ENCODE data around the gene CLDN16.
A peak's percentile ranks its signal among the peaks of the same experiment; 100 is the strongest.

DNA sequence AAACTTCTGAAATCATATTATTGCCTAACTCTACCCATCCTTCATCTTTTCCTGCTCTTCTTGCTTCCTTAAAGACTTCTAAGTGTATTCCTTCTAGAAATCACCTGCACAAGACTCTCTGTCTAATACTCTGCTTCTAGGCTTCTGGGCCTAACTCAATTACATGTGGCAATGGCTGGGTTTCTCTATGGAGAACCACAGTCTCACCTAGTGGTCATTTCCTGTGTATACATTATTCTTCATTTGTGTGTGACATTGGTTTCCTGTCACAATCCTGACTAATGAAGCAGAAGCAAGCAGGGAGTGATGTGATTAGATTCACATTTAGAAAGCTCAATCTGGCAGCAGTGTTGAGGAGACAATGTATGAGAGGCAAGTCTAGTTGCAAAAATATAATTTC is 48.8 kb upstream of the CLDN16 start:
- TF ChIP-seq, protein P1, sequence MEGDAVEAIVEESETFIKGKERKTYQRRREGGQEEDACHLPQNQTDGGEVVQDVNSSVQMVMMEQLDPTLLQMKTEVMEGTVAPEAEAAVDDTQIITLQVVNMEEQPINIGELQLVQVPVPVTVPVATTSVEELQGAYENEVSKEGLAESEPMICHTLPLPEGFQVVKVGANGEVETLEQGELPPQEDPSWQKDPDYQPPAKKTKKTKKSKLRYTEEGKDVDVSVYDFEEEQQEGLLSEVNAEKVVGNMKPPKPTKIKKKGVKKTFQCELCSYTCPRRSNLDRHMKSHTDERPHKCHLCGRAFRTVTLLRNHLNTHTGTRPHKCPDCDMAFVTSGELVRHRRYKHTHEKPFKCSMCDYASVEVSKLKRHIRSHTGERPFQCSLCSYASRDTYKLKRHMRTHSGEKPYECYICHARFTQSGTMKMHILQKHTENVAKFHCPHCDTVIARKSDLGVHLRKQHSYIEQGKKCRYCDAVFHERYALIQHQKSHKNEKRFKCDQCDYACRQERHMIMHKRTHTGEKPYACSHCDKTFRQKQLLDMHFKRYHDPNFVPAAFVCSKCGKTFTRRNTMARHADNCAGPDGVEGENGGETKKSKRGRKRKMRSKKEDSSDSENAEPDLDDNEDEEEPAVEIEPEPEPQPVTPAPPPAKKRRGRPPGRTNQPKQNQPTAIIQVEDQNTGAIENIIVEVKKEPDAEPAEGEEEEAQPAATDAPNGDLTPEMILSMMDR (IDR thresholded peaks at IDR 0.05 in 2 of 3, conservative IDR thresholded peaks at IDR 0.05 in 1 of 3; ENCODE audit: borderline replicate concordance in 1 of 3, insufficient read depth in 1 of 3, low read depth in 2 of 3, low read length in 2 of 3), result peak in 2 of 3 experiments; percentile 25 to 46; a peak in 3 of 6 replicates
- TF ChIP-seq POLR2A (IDR thresholded peaks at IDR 0.05; ENCODE audit: borderline replicate concordance, extremely low read depth, insufficient read depth, insufficient read length) (no peak), YY1 (IDR thresholded peaks at IDR 0.05; ENCODE audit: extremely low read depth, insufficient replicate concordance, low read depth, low read length) (no peak), RAD21 (IDR thresholded peaks at IDR 0.05; ENCODE audit: low read depth) (peak; percentile 27; the same call in 1 of the 2 replicates), SP1 (IDR thresholded peaks at IDR 0.05; ENCODE audit: low read depth) (no peak), EZH2 (IDR thresholded peaks at IDR 0.05) (no peak)
- TF ChIP-seq, protein P2, sequence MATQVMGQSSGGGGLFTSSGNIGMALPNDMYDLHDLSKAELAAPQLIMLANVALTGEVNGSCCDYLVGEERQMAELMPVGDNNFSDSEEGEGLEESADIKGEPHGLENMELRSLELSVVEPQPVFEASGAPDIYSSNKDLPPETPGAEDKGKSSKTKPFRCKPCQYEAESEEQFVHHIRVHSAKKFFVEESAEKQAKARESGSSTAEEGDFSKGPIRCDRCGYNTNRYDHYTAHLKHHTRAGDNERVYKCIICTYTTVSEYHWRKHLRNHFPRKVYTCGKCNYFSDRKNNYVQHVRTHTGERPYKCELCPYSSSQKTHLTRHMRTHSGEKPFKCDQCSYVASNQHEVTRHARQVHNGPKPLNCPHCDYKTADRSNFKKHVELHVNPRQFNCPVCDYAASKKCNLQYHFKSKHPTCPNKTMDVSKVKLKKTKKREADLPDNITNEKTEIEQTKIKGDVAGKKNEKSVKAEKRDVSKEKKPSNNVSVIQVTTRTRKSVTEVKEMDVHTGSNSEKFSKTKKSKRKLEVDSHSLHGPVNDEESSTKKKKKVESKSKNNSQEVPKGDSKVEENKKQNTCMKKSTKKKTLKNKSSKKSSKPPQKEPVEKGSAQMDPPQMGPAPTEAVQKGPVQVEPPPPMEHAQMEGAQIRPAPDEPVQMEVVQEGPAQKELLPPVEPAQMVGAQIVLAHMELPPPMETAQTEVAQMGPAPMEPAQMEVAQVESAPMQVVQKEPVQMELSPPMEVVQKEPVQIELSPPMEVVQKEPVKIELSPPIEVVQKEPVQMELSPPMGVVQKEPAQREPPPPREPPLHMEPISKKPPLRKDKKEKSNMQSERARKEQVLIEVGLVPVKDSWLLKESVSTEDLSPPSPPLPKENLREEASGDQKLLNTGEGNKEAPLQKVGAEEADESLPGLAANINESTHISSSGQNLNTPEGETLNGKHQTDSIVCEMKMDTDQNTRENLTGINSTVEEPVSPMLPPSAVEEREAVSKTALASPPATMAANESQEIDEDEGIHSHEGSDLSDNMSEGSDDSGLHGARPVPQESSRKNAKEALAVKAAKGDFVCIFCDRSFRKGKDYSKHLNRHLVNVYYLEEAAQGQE (IDR thresholded peaks at IDR 0.05; ENCODE audit: low read depth), result no peak

All from HCT116 (cell line).